Measurements from ENCODE around the gene SLC43A3.

The SLC43A3 gene

DNA sequence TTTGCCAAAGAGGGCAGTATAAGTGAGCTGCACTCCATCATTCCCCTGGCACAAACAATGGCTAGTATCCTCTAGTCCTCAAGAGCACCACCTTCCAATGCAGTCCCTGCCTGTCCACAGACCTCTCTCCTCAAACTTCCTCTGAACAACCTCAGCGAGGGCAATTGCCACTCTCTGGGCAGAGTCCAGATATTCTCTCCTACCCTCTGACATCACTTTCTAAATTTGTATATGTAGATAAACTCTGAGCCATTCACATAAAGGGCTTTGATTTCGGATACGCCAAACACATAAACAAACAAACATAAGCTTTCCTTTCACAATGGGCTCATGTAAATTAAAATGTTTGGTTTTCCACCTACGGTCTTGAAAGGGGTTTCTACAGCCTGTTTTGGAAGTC lies 3.0 kb upstream of the SLC43A3 start:
- TF ChIP-seq CTCF (IDR thresholded peaks at IDR 0.05; ENCODE audit: low read depth, low read length) (no peak), EZH2phosphoT487 (IDR thresholded peaks at IDR 0.05; ENCODE audit: low read depth) (no peak)

DNA sequence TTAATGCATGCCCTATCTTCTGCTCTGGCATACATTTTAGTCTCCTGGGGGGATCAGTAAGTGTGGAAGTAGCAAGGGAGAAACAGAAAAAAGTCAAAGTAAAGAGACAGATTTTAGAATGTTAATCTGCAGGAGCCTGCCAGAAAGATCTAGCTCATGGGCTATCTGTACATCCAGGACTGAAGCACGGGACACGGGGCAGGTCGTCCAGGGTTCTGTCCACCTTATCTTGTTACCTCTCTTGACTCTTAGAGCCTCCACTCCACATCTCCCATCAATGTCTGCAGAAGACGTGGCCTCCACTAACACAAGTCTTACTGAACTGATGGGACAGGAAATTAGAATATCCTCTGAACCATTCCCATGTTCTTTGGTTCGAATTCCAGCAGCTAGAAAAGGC lies 1.7 kb upstream of the SLC43A3 start:
- Histone ChIP-seq H3K9ac (ENCODE audit: low read length) (no peak overlapping the region), H3K4me3 (ENCODE audit: low read length) (no peak overlapping the region), H4K20me1 (ENCODE audit: insufficient read depth, low read length) (peaks cover 8% of the 10 kb centered on the region; the same call in 1 of the 2 replicates), H3K36me3 (replicated peaks; ENCODE audit: low read depth, low read length) (peaks cover 26% of the 10 kb centered on the region), H3K4me1 (ENCODE audit: low read length) (peaks cover 47% of the 10 kb centered on the region), H2AFZ (ENCODE audit: low read depth, low read length) (no peak overlapping the region), H3K79me2 (ENCODE audit: low read length) (peaks cover 30% of the 10 kb centered on the region), H3K27me3 (ENCODE audit: low read depth, low read length) (no peaks in the 10 kb centered on the region), H3K27ac (ENCODE audit: low read length) (no peak overlapping the region), H3K9me3 (ENCODE audit: insufficient read depth, low read length) (no peaks in the 10 kb centered on the region), H3K4me2 (ENCODE audit: low read length) (no peak overlapping the region)
- TF ChIP-seq CTCF (IDR thresholded peaks at IDR 0.05; ENCODE audit: low read depth, low read length) (no peak), EZH2phosphoT487 (IDR thresholded peaks at IDR 0.05; ENCODE audit: low read depth) (no peak)

More for the DNA sequence above, 3.0 kb upstream of the SLC43A3 start:
- Histone ChIP-seq H3K27ac (ENCODE audit: low read length) (no peak overlapping the region), H3K4me3 (ENCODE audit: low read length) (no peak overlapping the region), H3K36me3 (replicated peaks; ENCODE audit: low read depth, low read length) (peaks cover 17% of the 10 kb centered on the region), H2AFZ (ENCODE audit: low read depth, low read length) (no peak overlapping the region), H3K79me2 (ENCODE audit: low read length) (peaks cover 20% of the 10 kb centered on the region), H3K4me1 (ENCODE audit: low read length) (peaks cover 38% of the 10 kb centered on the region), H4K20me1 (ENCODE audit: insufficient read depth, low read length) (no peaks in the 10 kb centered on the region), H3K4me2 (ENCODE audit: low read length) (no peak overlapping the region), H3K9ac (ENCODE audit: low read length) (no peak overlapping the region), H3K9me3 (ENCODE audit: insufficient read depth, low read length) (no peaks in the 10 kb centered on the region), H3K27me3 (ENCODE audit: low read depth, low read length) (no peaks in the 10 kb centered on the region; the same call in 1 of the 2 replicates)

GRCh38 chr11:57427727-57428082 lies 784 bp upstream of the SLC43A3 start:
- Histone ChIP-seq H3K9me3 (ENCODE audit: insufficient read depth, low read length) (no peaks in the 10 kb centered on the region), H3K4me2 (ENCODE audit: low read length) (peak overlapping the region; percentile 99), H2AFZ (ENCODE audit: low read depth, low read length) (no peak overlapping the region), H3K27me3 (ENCODE audit: low read depth, low read length) (no peaks in the 10 kb centered on the region), H3K79me2 (ENCODE audit: low read length) (peaks cover 39% of the 10 kb centered on the region), H3K27ac (ENCODE audit: low read length) (peak overlapping the region; percentile 94), H3K4me1 (ENCODE audit: low read length) (peaks cover 53% of the 10 kb centered on the region), H3K36me3 (replicated peaks; ENCODE audit: low read depth, low read length) (peaks cover 35% of the 10 kb centered on the region), H3K9ac (ENCODE audit: low read length) (peak overlapping the region; percentile 99), H4K20me1 (ENCODE audit: insufficient read depth, low read length) (peaks cover 14% of the 10 kb centered on the region), H3K4me3 (ENCODE audit: low read length) (peak overlapping the region; percentile 85)
- TF ChIP-seq CTCF (IDR thresholded peaks at IDR 0.05; ENCODE audit: low read depth, low read length) = no peak
- no peak for TF ChIP-seq EZH2phosphoT487 (IDR thresholded peaks at IDR 0.05; ENCODE audit: low read depth)

DNA sequence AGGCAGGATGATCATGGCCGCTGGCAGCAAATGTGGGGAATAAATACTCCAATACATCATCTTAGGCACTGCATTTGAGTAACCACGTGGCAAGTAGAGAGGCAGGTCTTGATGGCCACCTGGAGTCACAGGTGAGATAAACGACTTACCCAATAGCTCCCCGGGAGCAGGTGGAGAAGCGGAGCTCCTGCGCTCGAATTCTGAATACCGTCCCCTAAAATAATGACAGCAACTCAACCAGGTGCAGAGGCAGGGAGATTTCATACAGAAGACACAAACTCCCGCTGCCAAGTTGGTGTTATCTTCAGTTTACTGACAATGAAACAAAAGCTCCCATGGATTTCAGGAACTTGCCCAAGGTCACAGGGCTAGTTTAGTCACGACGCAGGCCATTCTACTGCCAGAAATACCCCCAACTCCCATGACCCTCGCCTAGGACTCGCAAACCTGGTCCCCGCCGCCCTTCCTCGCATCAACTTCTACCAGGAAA lies 437 bp downstream of the SLC43A3 start:
- H4K20me1 ChIP-seq (ENCODE audit: insufficient read depth, low read length) = peaks cover 26% of the 10 kb centered on the region
- H3K27ac ChIP-seq (ENCODE audit: low read length) = peak overlapping the region; percentile 94
- no peaks in the 10 kb centered on the region for H3K27me3 ChIP-seq (ENCODE audit: low read depth, low read length)
- H3K9ac ChIP-seq (ENCODE audit: low read length) = peak overlapping the region; percentile 99
- peaks cover 56% of the 10 kb centered on the region for H3K4me1 ChIP-seq (ENCODE audit: low read length)
- no peaks in the 10 kb centered on the region for H3K9me3 ChIP-seq (ENCODE audit: insufficient read depth, low read length)
- H3K4me2 ChIP-seq (ENCODE audit: low read length) = peak overlapping the region; percentile 99
- H3K4me3 ChIP-seq (ENCODE audit: low read length) = peak overlapping the region; percentile 85
- H2AFZ ChIP-seq (ENCODE audit: low read depth, low read length) = no peak overlapping the region
- TF ChIP-seq CTCF (IDR thresholded peaks at IDR 0.05; ENCODE audit: low read depth, low read length) (no peak), EZH2phosphoT487 (IDR thresholded peaks at IDR 0.05; ENCODE audit: low read depth) (no peak)
- H3K36me3 ChIP-seq (replicated peaks; ENCODE audit: low read depth, low read length) = peaks cover 47% of the 10 kb centered on the region
- peaks cover 51% of the 10 kb centered on the region for H3K79me2 ChIP-seq (ENCODE audit: low read length)

All from OCI-LY3 (cell line).